HFFc6 (cell line): ENCODE data around the gene PPP1R1A. TPM values are rescaled to one million over a fixed set of nuclear protein-coding genes. Genes with fewer than 3 reads are reported as not detected.

Experiments
- DNase-seq: peaks from one replicate; pipeline ENCODE4 v3.0.0-alpha.2; 2018
- H3K27ac Mint-ChIP-seq: 2 replicates; pipeline ENCODE4 v1.8.0; 2020; ENCODE audit warnings: mild to moderate bottlenecking, mixed read lengths
- H3K27me3 Mint-ChIP-seq: 2 replicates; pipeline ENCODE4 v1.8.0; 2021; ENCODE audit warnings: mild to moderate bottlenecking, moderate library complexity, mixed read lengths; ENCODE audit not compliant: insufficient read depth
- H3K36me3 Mint-ChIP-seq: 2 replicates; pipeline ENCODE4 v1.8.0; 2021; ENCODE audit warnings: low read depth, mixed read lengths
- H3K4me1 Mint-ChIP-seq: 2 replicates; pipeline ENCODE4 v1.8.0; 2020; ENCODE audit warnings: low read depth, mixed read lengths
- H3K4me3 Mint-ChIP-seq: 2 replicates; pipeline ENCODE4 v1.8.0; 2020; ENCODE audit warnings: mild to moderate bottlenecking, moderate library complexity, mixed read lengths
- H3K9me3 Mint-ChIP-seq: 2 replicates; pipeline ENCODE4 v1.8.0; 2020; ENCODE audit warnings: mild to moderate bottlenecking, mixed read lengths
- CTCF ChIP-seq: fragments of 200-600 bp; sonication (generic); IDR thresholded peaks from 2 replicates; pipeline ENCODE4 v1.5.0; 2021; ENCODE audit warnings: antibody characterized with exemption, mild to moderate bottlenecking
- total RNA-seq, 6 experiments: library from RNA; stranded (reverse); fragmentation: NEBNext Ultra II Directional; extraction: Animal tissue kit (Norgen Biotek cat#: 25700); gene quantifications; 2 replicates in 1 of 6; 3 replicates in 5 of 6; pipeline ENCODE4 v1.2.3, GENCODE V29; 2021

The PPP1R1A gene
- total RNA-seq, 6 experiments from 2014 or later = not detected

GRCh38 chr12:54558759-54559158 is 29.7 kb downstream of the PPP1R1A start:
- Mint-ChIP-seq H3K4me1 (peaks cover 6% of the 10 kb centered on the region), H3K36me3 (no peaks in the 10 kb centered on the region), H3K9me3 (no peaks in the 10 kb centered on the region), H3K4me3 (no peak overlapping the region), H3K27ac (no peak overlapping the region), H3K27me3 (peaks cover 48% of the 10 kb centered on the region)
- no peak for DNase-seq
- TF ChIP-seq CTCF = no peak

- TF ChIP-seq CTCF = no peak
- Mint-ChIP-seq H3K4me1 (peaks cover 6% of the 10 kb centered on the region), H3K27ac (no peak overlapping the region), H3K9me3 (no peaks in the 10 kb centered on the region), H3K4me3 (no peak overlapping the region), H3K27me3 (peaks cover 47% of the 10 kb centered on the region), H3K36me3 (no peaks in the 10 kb centered on the region)
- no peak for DNase-seq
These were observed 30.1 kb downstream of the PPP1R1A start for GRCh38 chr12:54558311-54558710.

GRCh38 chr12:54555670-54556257 is 32.7 kb downstream of the PPP1R1A start:
- Mint-ChIP-seq H3K9me3 (no peaks in the 10 kb centered on the region), H3K27ac (no peak overlapping the region), H3K36me3 (no peaks in the 10 kb centered on the region), H3K27me3 (peaks cover 40% of the 10 kb centered on the region), H3K4me1 (peaks cover 6% of the 10 kb centered on the region), H3K4me3 (no peak overlapping the region)
- DNase-seq = no peak
- TF ChIP-seq CTCF = no peak

GRCh38 chr12:54549774-54550451 is 38.5 kb downstream of the PPP1R1A start:
- Mint-ChIP-seq H3K36me3 (no peaks in the 10 kb centered on the region), H3K4me1 (0 out of 2 replicates have a peak, but pooled peaks cover 5% of the 10 kb centered on the region), H3K4me3 (no peak overlapping the region), H3K9me3 (no peaks in the 10 kb centered on the region), H3K27me3 (peaks cover 56% of the 10 kb centered on the region), H3K27ac (no peak overlapping the region)
- no peak for DNase-seq
- TF ChIP-seq CTCF = no peak

- H3K9me3 Mint-ChIP-seq = no peaks in the 10 kb centered on the region
- no peak for DNase-seq
- no peak overlapping the region for H3K4me3 Mint-ChIP-seq
- H3K27me3 Mint-ChIP-seq = peaks cover 61% of the 10 kb centered on the region
- no peak for TF ChIP-seq CTCF
- no peak overlapping the region for H3K27ac Mint-ChIP-seq
- no peaks in the 10 kb centered on the region for H3K36me3 Mint-ChIP-seq
- H3K4me1 Mint-ChIP-seq = 0 out of 2 replicates have a peak, but pooled peaks cover 5% of the 10 kb centered on the region
These were observed 41.9 kb downstream of the PPP1R1A start for GRCh38 chr12:54546511-54546910.
